ENCODE results near the gene C4B. TPM values are rescaled to one million over a fixed set of nuclear protein-coding genes. Genes with fewer than 3 reads are reported as not detected.

Gene C4B
- total RNA-seq: 0.39 and 9.3 TPM in 2 replicates

GRCh38 chr6:32014547-32014946 lies at the start of gene C4B:
C4B (plus strand) TSS chr6:32014795; CDS start chr6:32014846, 51 bp downstream.

GRCh38 chr6:31971993-31972708 lies 42.4 kb upstream of the C4B start, which contains the start of gene DXO:
DXO (minus strand) TSS chr6:31972138; CDS start chr6:31971675, 463 bp downstream.

DNA sequence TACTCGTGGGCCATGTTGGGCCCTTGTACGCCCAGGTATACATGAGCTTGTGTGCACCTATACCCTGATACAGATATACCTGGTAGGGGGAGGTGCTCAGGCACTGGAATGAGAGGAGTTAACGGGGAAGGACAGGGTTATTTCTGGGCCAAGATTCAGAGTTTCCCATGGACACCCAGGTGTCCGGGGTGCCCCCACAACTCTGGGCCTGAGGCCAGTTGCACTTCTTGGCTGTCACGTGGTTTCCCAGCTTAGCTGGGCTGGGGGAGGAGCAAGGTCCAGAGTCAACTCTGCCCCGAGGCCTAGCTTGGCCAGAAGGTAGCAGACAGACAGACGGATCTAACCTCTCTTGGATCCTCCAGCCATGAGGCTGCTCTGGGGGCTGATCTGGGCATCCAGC lies 32.9 kb upstream of the C4B start, which contains the start of gene C4A:
Gene C4A (plus strand): TSS at position 314 of the 400 bp plus-strand sequence. CDS start 51 bp downstream, at position 365.

GRCh38 chr6:32037598-32038524 lies 23.3 kb downstream of the C4B start, which contains the start of gene CYP21A2:
CYP21A2 (plus strand) TSS chr6:32038415; CDS start chr6:32038423, 8 bp downstream.

Other genes starting within 250 kb of the C4B start
- 0.13 TPM in 1 of 2 replicates, not detected in the other for gene VWA7, start 237.5 kb upstream of the C4B start, total RNA-seq
- gene VARS1, start 219.0 kb upstream of the C4B start, total RNA-seq: 44.4 and 93.2 TPM in 2 replicates
- 75.9 and 82.9 TPM in 2 replicates for gene LSM2, start 207.8 kb upstream of the C4B start, total RNA-seq
- gene HSPA1L, start 199.5 kb upstream of the C4B start, total RNA-seq: 0.48 and 0.78 TPM in 2 replicates
- gene HSPA1A, start 199.3 kb upstream of the C4B start, total RNA-seq: 54.6 and 130 TPM in 2 replicates
- gene HSPA1B, start 187.1 kb upstream of the C4B start, total RNA-seq: 56.9 and 72.9 TPM in 2 replicates
- 47.8 and 53.7 TPM in 2 replicates for gene NEU1, start 152.0 kb upstream of the C4B start, total RNA-seq
- 1.0 TPM in 1 of 2 replicates, not detected in the other for gene SLC44A4, start 135.8 kb upstream of the C4B start, total RNA-seq
- gene EHMT2, start 117.1 kb upstream of the C4B start, total RNA-seq: 43.0 and 43.1 TPM in 2 replicates
- gene ZBTB12, start 112.7 kb upstream of the C4B start, total RNA-seq: 2.0 and 2.1 TPM in 2 replicates
- gene C2, start 87.1 kb upstream of the C4B start, total RNA-seq: 0.65 and 4.8 TPM in 2 replicates
- 5.2 and 10.7 TPM in 2 replicates for gene CFB, start 68.7 kb upstream of the C4B start, total RNA-seq
- 80.6 and 127 TPM in 2 replicates for gene NELFE, start 55.8 kb upstream of the C4B start, total RNA-seq
- gene SKIC2, start 55.6 kb upstream of the C4B start, total RNA-seq: 40.0 and 43.1 TPM in 2 replicates
- 13.3 and 24.6 TPM in 2 replicates for gene DXO, start 42.7 kb upstream of the C4B start, total RNA-seq
- 0.52 and 13.6 TPM in 2 replicates for gene C4A, start 32.7 kb upstream of the C4B start, total RNA-seq
- gene CYP21A2, start 23.6 kb downstream of the C4B start, total RNA-seq: not detected in 2 replicates
- 0.52 and 34.1 TPM in 2 replicates for gene TNXB, start 94.5 kb downstream of the C4B start, total RNA-seq
- 20.9 and 43.1 TPM in 2 replicates for gene ATF6B, start 113.5 kb downstream of the C4B start, total RNA-seq
- 2.6 and 5.7 TPM in 2 replicates for gene FKBPL, start 115.5 kb downstream of the C4B start, total RNA-seq
- gene PRRT1, start 137.1 kb downstream of the C4B start, total RNA-seq: 0.78 and 6.7 TPM in 2 replicates
- gene PPT2, start 139.3 kb downstream of the C4B start, total RNA-seq: 19.8 and 26.9 TPM in 2 replicates
- gene EGFL8, start 149.8 kb downstream of the C4B start, total RNA-seq: 1.0 and 9.7 TPM in 2 replicates
- 78.7 and 117 TPM in 2 replicates for gene AGPAT1, start 161.3 kb downstream of the C4B start, total RNA-seq
- gene RNF5, start 163.6 kb downstream of the C4B start, total RNA-seq: 55.0 and 69.3 TPM in 2 replicates
- gene AGER, start 169.5 kb downstream of the C4B start, total RNA-seq: 0.65 and 7.7 TPM in 2 replicates
- gene PBX2, start 175.4 kb downstream of the C4B start, total RNA-seq: 40.1 and 40.2 TPM in 2 replicates
- gene GPSM3, start 177.8 kb downstream of the C4B start, total RNA-seq: 9.7 and 17.7 TPM in 2 replicates
- gene NOTCH4, start 209.3 kb downstream of the C4B start, total RNA-seq: 3.2 and 4.0 TPM in 2 replicates